H9 (cell line): ENCODE results near the gene BFSP1. TPM values are rescaled to one million over a fixed set of nuclear protein-coding genes. Genes with fewer than 3 reads are reported as not detected.

ENCODE experiments used
- DNase-seq: peaks from one replicate; pipeline ENCODE4 v3.0.0-alpha.2; 2017
- H2AFZ ChIP-seq: one replicate; pipeline ENCODE4 v1.6.1; 2013; ENCODE audit warnings: mild to moderate bottlenecking, low read length, control low read depth, moderate library complexity
- H2AK5ac ChIP-seq: 2 replicates; pipeline ENCODE4 v1.6.1; 2013; ENCODE audit warnings: low read length, control low read depth, mixed read lengths; ENCODE audit not compliant: insufficient read length
- H2BK120ac ChIP-seq: one replicate; pipeline ENCODE4 v1.6.1; 2013; ENCODE audit warnings: low read depth, mild to moderate bottlenecking, low read length, control low read depth, inconsistent platforms; ENCODE audit not compliant: poor library complexity, severe bottlenecking
- H2BK12ac ChIP-seq: 2 replicates; pipeline ENCODE4 v1.6.1; 2013; ENCODE audit warnings: low read length, control low read depth, mixed read lengths, low read depth; ENCODE audit not compliant: insufficient read length
- H2BK15ac ChIP-seq: 2 replicates; pipeline ENCODE4 v1.6.1; 2013; ENCODE audit warnings: low read depth, low read length, control low read depth
- H2BK20ac ChIP-seq: one replicate; pipeline ENCODE4 v1.6.1; 2013; ENCODE audit warnings: low read depth, mild to moderate bottlenecking, low read length, control low read depth, inconsistent platforms; ENCODE audit not compliant: poor library complexity, severe bottlenecking
- H2BK5ac ChIP-seq: 2 replicates; pipeline ENCODE4 v1.6.1; 2013; ENCODE audit warnings: low read length, control low read depth, mixed read lengths; ENCODE audit not compliant: insufficient read length
- H3K14ac ChIP-seq: 2 replicates; pipeline ENCODE4 v1.6.1; 2013; ENCODE audit warnings: low read length, control low read depth; ENCODE audit not compliant: insufficient read depth
- H3K18ac ChIP-seq: 2 replicates; pipeline ENCODE4 v1.6.1; 2013; ENCODE audit warnings: low read depth, mild to moderate bottlenecking, mixed read lengths, low read length, control low read depth; ENCODE audit not compliant: insufficient read length
- H3K23ac ChIP-seq: 2 replicates; pipeline ENCODE4 v1.6.1; 2013; ENCODE audit warnings: low read length, control low read depth, mixed read lengths, low read depth; ENCODE audit not compliant: insufficient read length
- H3K23me2 ChIP-seq: 2 replicates; pipeline ENCODE4 v1.6.1; 2013; ENCODE audit warnings: low read depth, mild to moderate bottlenecking, mixed read lengths, low read length, control low read depth; ENCODE audit not compliant: insufficient read length, poor library complexity, severe bottlenecking
- H3K27ac ChIP-seq: 2 replicates; pipeline ENCODE4 v1.5.1; 2013; ENCODE audit warnings: low read length, control low read depth, mixed read lengths, low read depth; ENCODE audit not compliant: insufficient read length
- H3K27me3 ChIP-seq: 2 replicates; pipeline ENCODE4 v1.6.1; 2013; ENCODE audit warnings: low read length, control low read depth, inconsistent platforms; ENCODE audit not compliant: insufficient read depth
- H3K4ac ChIP-seq: 2 replicates; pipeline ENCODE4 v1.6.1; 2013; ENCODE audit warnings: low read depth, mild to moderate bottlenecking, control low read depth, inconsistent platforms, low read length, moderate library complexity
- H3K4me1 ChIP-seq: 2 replicates; pipeline ENCODE4 v1.6.1; 2013; ENCODE audit warnings: low read length, control low read depth, inconsistent platforms; ENCODE audit not compliant: insufficient read depth
- H3K4me2 ChIP-seq: 2 replicates; pipeline ENCODE4 v1.6.1; 2013; ENCODE audit warnings: low read length, control low read depth, mixed read lengths; ENCODE audit not compliant: insufficient read length, insufficient read depth
- H3K56ac ChIP-seq: 2 replicates; pipeline ENCODE4 v1.6.1; 2013; ENCODE audit warnings: low read depth, mild to moderate bottlenecking, mixed read lengths, low read length, control low read depth; ENCODE audit not compliant: insufficient read length
- H3K79me1 ChIP-seq: 2 replicates; pipeline ENCODE4 v1.6.1; 2013; ENCODE audit warnings: low read depth, mild to moderate bottlenecking, moderate library complexity, low read length, control low read depth, inconsistent platforms; ENCODE audit not compliant: insufficient read depth, poor library complexity, severe bottlenecking
- H3K79me2 ChIP-seq: 2 replicates; pipeline ENCODE4 v1.6.1; 2013; ENCODE audit warnings: low read length, control low read depth, inconsistent platforms; ENCODE audit not compliant: insufficient read depth
- H3K9ac ChIP-seq: 2 replicates; pipeline ENCODE4 v1.6.1; 2013; ENCODE audit warnings: low read length, control low read depth, mixed read lengths; ENCODE audit not compliant: insufficient read length; ENCODE audit errors: extremely low read depth
- H3K9me3 ChIP-seq: one replicate; pipeline ENCODE4 v1.6.1; 2013; ENCODE audit warnings: low read depth, low read length, inconsistent platforms; ENCODE audit not compliant: control insufficient read depth
- H3T11ph ChIP-seq: one replicate; pipeline ENCODE4 v1.6.1; 2013; ENCODE audit warnings: mild to moderate bottlenecking, low read length, control low read depth, inconsistent platforms
- H4K20me1 ChIP-seq: one replicate; pipeline ENCODE4 v1.6.1; 2013; ENCODE audit not compliant: control insufficient read depth, insufficient read length, insufficient read depth
- H4K5ac ChIP-seq: 2 replicates; pipeline ENCODE4 v1.6.1; 2013; ENCODE audit warnings: low read depth, mild to moderate bottlenecking, mixed read lengths, low read length, control low read depth; ENCODE audit not compliant: insufficient read length
- H4K8ac ChIP-seq: replicated peaks from 2 replicates; pipeline ENCODE4 v1.6.1; 2013; ENCODE audit warnings: low read length, control low read depth, mixed read lengths, low read depth; ENCODE audit not compliant: insufficient read length
- H4K91ac ChIP-seq: 2 replicates; pipeline ENCODE4 v1.6.1; 2013; ENCODE audit warnings: low read depth, mild to moderate bottlenecking, moderate library complexity, mixed read lengths, low read length, control low read depth; ENCODE audit not compliant: insufficient read length
- H3K27ac Mint-ChIP-seq, 3 experiments: 2 replicates in 2 of 3; 3 replicates in 1 of 3; pipeline ENCODE4 v1.8.0; 2020 to 2021; ENCODE audit warnings: mixed read lengths in 3 of 3, mild to moderate bottlenecking in 1 of 3, moderate library complexity in 1 of 3
- H3K27me3 Mint-ChIP-seq: 2 replicates; pipeline ENCODE4 v1.8.0; 2021; ENCODE audit warnings: low read depth, mild to moderate bottlenecking, moderate library complexity, mixed read lengths
- H3K36me3 Mint-ChIP-seq, 3 experiments: 2 replicates in 2 of 3; 3 replicates in 1 of 3; pipeline ENCODE4 v1.8.0; 2020 to 2021; ENCODE audit warnings: low read depth in 3 of 3, mixed read lengths in 3 of 3; ENCODE audit not compliant: insufficient read depth in 1 of 3
- H3K4me1 Mint-ChIP-seq, 2 experiments: 2 replicates each; pipeline ENCODE4 v1.8.0; 2020; ENCODE audit warnings: mixed read lengths in 2 of 2
- H3K4me3 Mint-ChIP-seq, 2 experiments: 2 replicates in 1 of 2; 3 replicates in 1 of 2; pipeline ENCODE4 v1.8.0; 2020 to 2021; ENCODE audit warnings: mild to moderate bottlenecking in 2 of 2, mixed read lengths in 2 of 2, moderate library complexity in 1 of 2
- H3K9me3 Mint-ChIP-seq, 2 experiments: 2 replicates in 1 of 2; 3 replicates in 1 of 2; pipeline ENCODE4 v1.8.0; 2020; ENCODE audit warnings: mild to moderate bottlenecking in 2 of 2, mixed read lengths in 2 of 2, moderate library complexity in 1 of 2
- CTCF ChIP-seq: fragments of 200-600 bp; sonication (generic); conservative IDR thresholded peaks from 3 replicates; pipeline ENCODE4 v1.8.0; 2021; ENCODE audit warnings: antibody characterized with exemption, mild to moderate bottlenecking
- WGBS: extraction: QIAGEN DNeasy Blood & Tissue Kit; methylation state at CpG from one replicate; pipeline ENCODE4 v1.1.7; 2013; ENCODE audit warnings: missing lambda C conversion rate, low lambda C conversion rate, mixed read lengths; ENCODE audit not compliant: insufficient read length; ENCODE audit errors: extremely low coverage; 5-methylcytosine and 5-hydroxymethylcytosine counted together
- total RNA-seq: library from RNA; stranded (reverse); gene quantifications from 2 replicates; pipeline ENCODE4 v1.2.1, GENCODE V29; 2021

The BFSP1 gene
- total RNA-seq, 1 experiment from 2014 or later = 9.4 TPM

- H3K27ac ChIP-seq = no peak overlapping the region
- no peak overlapping the region; the same call in 1 of the 2 replicates for H3K14ac ChIP-seq
- H3K27ac Mint-ChIP-seq = peak overlapping the region in 2 of 3 experiments; percentile 98 to 99; a peak in 5 of 7 replicates
- H3K4me3 Mint-ChIP-seq = peak overlapping the region; percentile 89 to 91
- H3K36me3 Mint-ChIP-seq = peaks cover 0 to 8% (median 2%) of the 10 kb centered on the region in 3 experiments; a peak in 1 of 7 replicates
- H3K4me1 Mint-ChIP-seq = peaks cover 33 to 36% of the 10 kb centered on the region in 2 experiments
- peaks cover 16% of the 10 kb centered on the region; the same call in 1 of the 2 replicates for H3K79me2 ChIP-seq
- H2BK5ac ChIP-seq = no peak overlapping the region
- TF ChIP-seq CTCF = no peak
- WGBS = no CpG with 5 or more reads among the region's 6 CpGs
- peaks cover 12% of the 10 kb centered on the region for H3K23me2 ChIP-seq
- H2BK12ac ChIP-seq = no peak overlapping the region
- H2BK20ac ChIP-seq = no peak overlapping the region
- H3K4me1 ChIP-seq = peaks cover 17% of the 10 kb centered on the region
- H4K8ac ChIP-seq = no peak overlapping the region
- peak overlapping the region; percentile 7 for H3K18ac ChIP-seq
- no peaks in the 10 kb centered on the region for H3K79me1 ChIP-seq
- no peak overlapping the region for H4K91ac ChIP-seq
- no peaks in the 10 kb centered on the region for H4K20me1 ChIP-seq
- DNase-seq = no peak
- no peak overlapping the region for H3T11ph ChIP-seq
- peak overlapping the region; percentile 95 for H3K4me2 ChIP-seq
- no peaks in the 10 kb centered on the region for H3K27me3 ChIP-seq
- H3K27me3 Mint-ChIP-seq = no peaks in the 10 kb centered on the region; the same call in 1 of the 2 replicates
- no peak overlapping the region for H3K23ac ChIP-seq
- no peak overlapping the region for H3K56ac ChIP-seq
- H3K9me3 ChIP-seq = no peaks in the 10 kb centered on the region
- H2BK15ac ChIP-seq = no peak overlapping the region
- 0 out of 5 replicates have a peak, but pooled peaks cover 0 to 2% of the 10 kb centered on the region in 2 experiments for H3K9me3 Mint-ChIP-seq
- no peak overlapping the region for H2BK120ac ChIP-seq
- no peak overlapping the region for H3K4ac ChIP-seq
- no peak overlapping the region for H2AK5ac ChIP-seq
- H2AFZ ChIP-seq = no peak overlapping the region
- H4K5ac ChIP-seq = no peak overlapping the region
- H3K9ac ChIP-seq = peak overlapping the region; percentile 85
Measured at GRCh38 chr20:17568045-17568788, 37.0 kb upstream of the BFSP1 start.
